Activated naive CD8-positive, alpha-beta T cell treated with anti-CD3 and anti-CD28 coated beads, Interleukin-2, amount 10 ng/mL, durations not matched to agents 7 days and 5 days (primary cell): ENCODE data around the gene NCAN. TPM values are rescaled to one million over a fixed set of nuclear protein-coding genes. Genes with fewer than 3 reads are reported as not detected.
A peak's percentile ranks its signal among the peaks of the same experiment; 100 is the strongest.

Experiments
- ATAC-seq: fragments of 150-1000 bp; cut with Tn5 transposase; one replicate; pipeline ENCODE4 v1.10.0; 2021; ENCODE audit warnings: low read depth, moderate library complexity
- POLR2A ChIA-PET: fragments of 350-600 bp; sonication (Branson Sonifier 250); formaldehyde crosslinking; loops from one replicate; lab custom pipeline; 2021; ENCODE audit warnings: antibody characterized with exemption; lab: Charles Lee
- DNase-seq: peaks from one replicate; pipeline ENCODE4 v3.0.0; 2021
- H3K27ac Mint-ChIP-seq: one replicate; pipeline ENCODE4 v1.8.0; 2022; ENCODE audit warnings: mild to moderate bottlenecking, mixed read lengths
- H3K27me3 Mint-ChIP-seq: one replicate; pipeline ENCODE4 v1.8.0; 2022; ENCODE audit warnings: mild to moderate bottlenecking, moderate library complexity, mixed read lengths
- H3K36me3 Mint-ChIP-seq: one replicate; pipeline ENCODE4 v1.8.0; 2021; ENCODE audit warnings: mild to moderate bottlenecking, mixed read lengths
- H3K4me1 Mint-ChIP-seq: one replicate; pipeline ENCODE4 v1.8.0; 2021; ENCODE audit warnings: mixed read lengths
- H3K4me3 Mint-ChIP-seq: one replicate; pipeline ENCODE4 v1.8.0; 2022; ENCODE audit warnings: mild to moderate bottlenecking, moderate library complexity, mixed read lengths
- H3K9me3 Mint-ChIP-seq: one replicate; pipeline ENCODE4 v1.8.0; 2021; ENCODE audit warnings: mixed read lengths
- total RNA-seq, 2 experiments: library from RNA; stranded (reverse); gene quantifications; one replicate each; pipeline ENCODE4 v1.2.3, GENCODE V29; 2021

Gene NCAN
- total RNA-seq, 2 experiments from 2014 or later: not detected

- Mint-ChIP-seq H3K9me3 (no peaks in the 10 kb centered on the region), H3K4me1 (peaks cover 2% of the 10 kb centered on the region), H3K27ac (no peak overlapping the region), H3K27me3 (peaks cover 26% of the 10 kb centered on the region), H3K36me3 (no peaks in the 10 kb centered on the region), H3K4me3 (no peak overlapping the region)
- POLR2A ChIA-PET: interaction anchor here (1.4 kb wide), 1 partner anchor 20 kb away, joined by 3 read pairs; the partner anchor contains the start of gene NR2C2AP
- ATAC-seq (no peak), DNase-seq (no peak)
Observed at GRCh38 chr19:19223636-19224035, 11.9 kb downstream of the NCAN start.

GRCh38 chr19:19224150-19224851, 12.5 kb downstream of the NCAN start:
- Mint-ChIP-seq H3K27me3 (peaks cover 27% of the 10 kb centered on the region), H3K27ac (no peak overlapping the region), H3K4me1 (peaks cover 2% of the 10 kb centered on the region), H3K4me3 (peak overlapping the region; percentile 64), H3K9me3 (no peaks in the 10 kb centered on the region), H3K36me3 (no peaks in the 10 kb centered on the region)
- no peak for ATAC-seq
- POLR2A ChIA-PET: interaction anchor here (0.5 to 1.4 kb wide), 2 partner anchors 21 to 254 kb away, joined by 3 read pairs; partner anchors contain the start of gene NR2C2AP
- DNase-seq: no peak

GRCh38 chr19:19224852-19225494, 13.2 kb downstream of the NCAN start:
- Mint-ChIP-seq H3K9me3 (no peaks in the 10 kb centered on the region), H3K36me3 (no peaks in the 10 kb centered on the region), H3K4me1 (peaks cover 2% of the 10 kb centered on the region), H3K27ac (no peak overlapping the region), H3K27me3 (peaks cover 27% of the 10 kb centered on the region), H3K4me3 (peak overlapping the region; percentile 77)
- POLR2A ChIA-PET: interaction anchor here (0.5 to 1.4 kb wide), 2 partner anchors 22 to 253 kb away, joined by 3 read pairs; partner anchors contain the start of gene NR2C2AP
- DNase-seq (peak; percentile 85), ATAC-seq (peak; percentile 92)

GRCh38 chr19:19226204-19226603, 14.4 kb downstream of the NCAN start:
- Mint-ChIP-seq H3K9me3 (no peaks in the 10 kb centered on the region), H3K36me3 (no peaks in the 10 kb centered on the region), H3K27ac (no peak overlapping the region), H3K4me3 (no peak overlapping the region), H3K4me1 (peaks cover 2% of the 10 kb centered on the region), H3K27me3 (peaks cover 27% of the 10 kb centered on the region)
- DNase-seq (no peak), ATAC-seq (no peak)
- POLR2A ChIA-PET: no interaction called here

GRCh38 chr19:19226663-19227062, 14.9 kb downstream of the NCAN start:
- DNase-seq (no peak), ATAC-seq (no peak)
- Mint-ChIP-seq H3K9me3 (no peaks in the 10 kb centered on the region), H3K4me1 (peaks cover 2% of the 10 kb centered on the region), H3K27ac (no peak overlapping the region), H3K27me3 (peaks cover 27% of the 10 kb centered on the region), H3K4me3 (no peak overlapping the region), H3K36me3 (no peaks in the 10 kb centered on the region)
- POLR2A ChIA-PET: no interaction called here

- no peak for ATAC-seq
- POLR2A ChIA-PET: no interaction called here
Observed at GRCh38 chr19:19227217-19227616, 15.5 kb downstream of the NCAN start.

GRCh38 chr19:19229701-19230100, 17.9 kb downstream of the NCAN start:
- Mint-ChIP-seq H3K27me3 (peaks cover 7% of the 10 kb centered on the region), H3K4me1 (no peaks in the 10 kb centered on the region), H3K36me3 (no peaks in the 10 kb centered on the region), H3K4me3 (no peak overlapping the region), H3K27ac (no peak overlapping the region), H3K9me3 (peaks cover 5% of the 10 kb centered on the region)
- DNase-seq (no peak), ATAC-seq (no peak)
- POLR2A ChIA-PET: interaction anchor here (0.6 kb wide), 1 partner anchor 37 kb away, joined by 4 read pairs; no protein-coding TSS in a partner anchor

More at GRCh38 chr19:19227217-19227616, 15.5 kb downstream of the NCAN start:
- no peak for DNase-seq
- Mint-ChIP-seq H3K9me3 (no peaks in the 10 kb centered on the region), H3K4me3 (no peak overlapping the region), H3K27me3 (peaks cover 26% of the 10 kb centered on the region), H3K4me1 (peaks cover 2% of the 10 kb centered on the region), H3K36me3 (no peaks in the 10 kb centered on the region), H3K27ac (no peak overlapping the region)

GRCh38 chr19:19230999-19231398, 19.2 kb downstream of the NCAN start:
- Mint-ChIP-seq H3K4me3 (no peak overlapping the region), H3K36me3 (no peaks in the 10 kb centered on the region), H3K27me3 (peaks cover 4% of the 10 kb centered on the region), H3K9me3 (peaks cover 6% of the 10 kb centered on the region), H3K27ac (no peak overlapping the region), H3K4me1 (no peaks in the 10 kb centered on the region)
- ATAC-seq: no peak
- POLR2A ChIA-PET: no interaction called here
- DNase-seq: no peak

GRCh38 chr19:19232261-19232721, 20.5 kb downstream of the NCAN start:
- H3K9me3 Mint-ChIP-seq: peaks cover 9% of the 10 kb centered on the region
- no peaks in the 10 kb centered on the region for H3K4me1 Mint-ChIP-seq
- no peak overlapping the region for H3K27ac Mint-ChIP-seq
- ATAC-seq: no peak
- H3K4me3 Mint-ChIP-seq: no peak overlapping the region
- peaks cover 4% of the 10 kb centered on the region for H3K27me3 Mint-ChIP-seq
- POLR2A ChIA-PET: interaction anchor here (0.5 kb wide), 1 partner anchor 503 kb away, joined by 3 read pairs; no protein-coding TSS in a partner anchor
- H3K36me3 Mint-ChIP-seq: no peaks in the 10 kb centered on the region
- DNase-seq: no peak

- DNase-seq: no peak
- Mint-ChIP-seq H3K27ac (no peak overlapping the region), H3K9me3 (peaks cover 9% of the 10 kb centered on the region), H3K4me3 (no peak overlapping the region), H3K27me3 (no peaks in the 10 kb centered on the region), H3K36me3 (no peaks in the 10 kb centered on the region), H3K4me1 (no peaks in the 10 kb centered on the region)
- no peak for ATAC-seq
- POLR2A ChIA-PET: no interaction called here
Observed at GRCh38 chr19:19234220-19234816, 22.6 kb downstream of the NCAN start.

GRCh38 chr19:19236173-19236572, 24.4 kb downstream of the NCAN start:
- peaks cover 9% of the 10 kb centered on the region for H3K9me3 Mint-ChIP-seq
- DNase-seq (no peak), ATAC-seq (no peak)
- no peak overlapping the region for H3K4me3 Mint-ChIP-seq
- POLR2A ChIA-PET: no interaction called here
- H3K27me3 Mint-ChIP-seq: no peaks in the 10 kb centered on the region
- no peaks in the 10 kb centered on the region for H3K36me3 Mint-ChIP-seq
- no peaks in the 10 kb centered on the region for H3K4me1 Mint-ChIP-seq
- H3K27ac Mint-ChIP-seq: no peak overlapping the region

- no peak overlapping the region for H3K27ac Mint-ChIP-seq
- no peaks in the 10 kb centered on the region for H3K36me3 Mint-ChIP-seq
- H3K4me1 Mint-ChIP-seq: no peaks in the 10 kb centered on the region
- H3K27me3 Mint-ChIP-seq: no peaks in the 10 kb centered on the region
- peaks cover 9% of the 10 kb centered on the region for H3K9me3 Mint-ChIP-seq
- POLR2A ChIA-PET: no interaction called here
- no peak for DNase-seq
- H3K4me3 Mint-ChIP-seq: no peak overlapping the region
- no peak for ATAC-seq
Observed at GRCh38 chr19:19238126-19238894, 26.6 kb downstream of the NCAN start.

- Mint-ChIP-seq H3K9me3 (peaks cover 4% of the 10 kb centered on the region), H3K27ac (no peak overlapping the region), H3K4me3 (no peak overlapping the region), H3K27me3 (no peaks in the 10 kb centered on the region), H3K4me1 (no peaks in the 10 kb centered on the region), H3K36me3 (no peaks in the 10 kb centered on the region)
- no peak for DNase-seq
- ATAC-seq: no peak
- POLR2A ChIA-PET: no interaction called here
Observed at GRCh38 chr19:19239675-19240074, 27.9 kb downstream of the NCAN start.
